Peyer's patch (tissue), 4 donors: ENCODE results near the gene SLC6A17.

Experiments
- POLR2A ChIP-seq, 2 donors: fragments of 450-650 bp; IDR thresholded peaks; one replicate each; pipeline ENCODE4 v1.5.1; 2017; ENCODE audit warnings: antibody characterized with exemption in 2 of 2, mild to moderate bottlenecking in 2 of 2, moderate library complexity in 2 of 2
- TF ChIP-seq, protein P1 (sequence below), 6 experiments: fragments of 450-650 bp in 4 of 6; fragments of 200-600 bp in 2 of 6; sonication (generic) in 1 of 6; IDR thresholded peaks; one replicate each; pipeline ENCODE4 v1.5.1; 2017 to 2019; ENCODE audit warnings: antibody characterized with exemption in 6 of 6, mild to moderate bottlenecking in 3 of 6, moderate library complexity in 1 of 6

DNA sequence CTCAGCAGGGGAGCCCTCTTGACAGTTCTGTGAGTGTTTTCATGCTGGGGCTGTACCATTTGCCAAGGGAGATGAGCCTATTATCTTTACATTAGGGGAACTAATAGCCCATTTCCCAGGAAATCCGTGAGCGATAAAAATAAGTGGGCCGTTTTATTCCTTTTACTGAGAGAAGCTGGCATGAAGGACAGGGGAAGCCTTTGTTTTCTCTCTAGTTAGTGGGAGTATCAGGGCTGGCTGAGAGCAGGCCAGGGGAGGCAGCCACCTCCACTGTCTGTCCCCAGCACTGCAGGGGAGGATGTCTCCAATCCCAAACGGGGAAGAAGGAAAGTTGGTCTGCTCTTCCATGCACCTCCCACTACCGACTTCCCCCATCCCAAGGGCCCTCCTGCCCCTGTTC is 35.5 kb upstream of the SLC6A17 start:
- TF ChIP-seq, protein P1, sequence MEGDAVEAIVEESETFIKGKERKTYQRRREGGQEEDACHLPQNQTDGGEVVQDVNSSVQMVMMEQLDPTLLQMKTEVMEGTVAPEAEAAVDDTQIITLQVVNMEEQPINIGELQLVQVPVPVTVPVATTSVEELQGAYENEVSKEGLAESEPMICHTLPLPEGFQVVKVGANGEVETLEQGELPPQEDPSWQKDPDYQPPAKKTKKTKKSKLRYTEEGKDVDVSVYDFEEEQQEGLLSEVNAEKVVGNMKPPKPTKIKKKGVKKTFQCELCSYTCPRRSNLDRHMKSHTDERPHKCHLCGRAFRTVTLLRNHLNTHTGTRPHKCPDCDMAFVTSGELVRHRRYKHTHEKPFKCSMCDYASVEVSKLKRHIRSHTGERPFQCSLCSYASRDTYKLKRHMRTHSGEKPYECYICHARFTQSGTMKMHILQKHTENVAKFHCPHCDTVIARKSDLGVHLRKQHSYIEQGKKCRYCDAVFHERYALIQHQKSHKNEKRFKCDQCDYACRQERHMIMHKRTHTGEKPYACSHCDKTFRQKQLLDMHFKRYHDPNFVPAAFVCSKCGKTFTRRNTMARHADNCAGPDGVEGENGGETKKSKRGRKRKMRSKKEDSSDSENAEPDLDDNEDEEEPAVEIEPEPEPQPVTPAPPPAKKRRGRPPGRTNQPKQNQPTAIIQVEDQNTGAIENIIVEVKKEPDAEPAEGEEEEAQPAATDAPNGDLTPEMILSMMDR (IDR thresholded peaks at IDR 0.05) = no peak
- no peak for TF ChIP-seq POLR2A (IDR thresholded peaks at IDR 0.05)
